Measurements from ENCODE around the gene ANO4. TPM values are rescaled to one million over a fixed set of nuclear protein-coding genes. Genes with fewer than 3 reads are reported as not detected.

Gene ANO4
- total RNA-seq, 1 donor from 2014 or later: not detected

DNA sequence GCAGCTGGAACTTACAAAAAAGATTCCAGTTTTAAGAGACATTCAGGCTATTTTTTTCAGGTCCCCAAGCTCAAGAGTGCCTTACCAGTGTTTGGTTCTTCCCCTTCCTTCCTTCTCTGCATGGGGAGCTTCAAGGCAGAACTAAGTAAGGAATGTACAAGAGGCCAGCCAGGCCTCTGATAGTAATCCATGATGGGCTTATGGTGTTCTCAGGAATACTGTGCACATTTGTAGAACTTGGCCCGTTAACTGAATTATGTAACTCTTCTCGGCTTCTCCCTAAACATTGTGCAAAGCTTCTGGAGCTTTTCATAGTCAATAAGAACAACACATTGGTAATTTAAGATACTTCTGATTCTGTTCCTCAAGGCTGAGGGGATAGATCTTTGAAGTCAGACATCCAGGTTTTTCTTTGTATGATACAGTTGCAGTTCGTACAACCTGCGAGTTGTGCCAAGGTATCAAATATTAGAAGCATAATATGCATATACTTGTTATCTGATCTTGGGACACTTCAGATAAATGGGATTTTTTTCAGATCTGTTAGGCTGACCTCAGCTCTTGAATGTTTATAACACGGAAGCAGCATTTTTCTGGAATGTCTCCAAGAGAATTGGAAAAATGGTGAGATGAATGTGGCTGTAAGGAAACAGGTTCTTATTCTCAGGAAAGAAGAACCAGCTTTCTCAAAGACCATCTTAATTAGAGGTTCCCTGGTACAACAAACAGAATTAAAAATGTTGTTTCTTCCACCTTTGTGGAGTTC, 148.6 kb downstream of the ANO4 start:
- intact Hi-C loops (cut with micrococcal nuclease): no loop called here

DNA sequence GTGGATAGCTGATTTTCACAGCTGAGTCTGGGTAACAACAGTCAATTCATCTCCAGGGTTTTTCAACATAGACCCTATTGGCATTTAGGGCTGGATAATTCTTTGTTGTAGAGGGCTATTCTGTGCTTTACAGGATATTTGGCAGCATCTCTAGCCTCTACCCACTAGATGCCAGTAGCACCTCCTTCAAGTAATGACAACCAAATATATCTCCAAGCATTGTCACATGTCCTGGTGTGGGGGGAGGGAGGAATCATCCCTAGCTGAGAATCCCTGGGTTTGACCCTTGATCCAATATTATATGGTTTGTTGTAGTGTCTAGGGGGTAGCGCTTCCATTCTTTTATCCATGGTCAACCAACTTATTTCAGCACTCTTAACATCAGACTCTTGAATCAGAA, 157.2 kb downstream of the ANO4 start:
- intact Hi-C loops (cut with micrococcal nuclease): no loop called here

DNA sequence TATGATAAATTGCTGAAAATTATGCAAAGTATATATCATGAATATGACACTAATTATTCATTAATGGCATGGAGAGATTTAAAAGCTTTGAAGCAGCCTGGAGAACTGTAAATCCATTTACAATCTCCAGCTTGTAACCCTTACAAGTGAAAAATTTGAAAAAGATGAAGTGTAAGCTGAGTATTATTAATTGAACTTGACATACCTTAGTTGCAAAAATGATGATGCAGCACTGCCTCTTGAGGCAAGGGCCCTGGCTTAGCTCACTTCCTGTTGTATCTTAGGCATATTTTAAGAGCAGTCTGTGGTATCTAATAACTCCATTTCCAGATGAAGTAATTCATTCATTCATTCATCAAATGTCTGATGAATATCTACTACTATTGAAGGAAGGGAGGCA, 158.6 kb downstream of the ANO4 start:
- intact Hi-C loops (cut with micrococcal nuclease): no loop called here

GRCh38 chr12:100953677-100954076, 159.1 kb downstream of the ANO4 start:
- intact Hi-C loops (cut with micrococcal nuclease): no loop called here

GRCh38 chr12:100954118-100954517, 159.5 kb downstream of the ANO4 start:
- intact Hi-C loops (cut with micrococcal nuclease): no loop called here

- intact Hi-C loops (cut with micrococcal nuclease): no loop called here
Observed at GRCh38 chr12:100955139-100955538, 160.6 kb downstream of the ANO4 start.

- intact Hi-C loops (cut with micrococcal nuclease): no loop called here
Observed at GRCh38 chr12:100956311-100956852, 161.8 kb downstream of the ANO4 start.

DNA sequence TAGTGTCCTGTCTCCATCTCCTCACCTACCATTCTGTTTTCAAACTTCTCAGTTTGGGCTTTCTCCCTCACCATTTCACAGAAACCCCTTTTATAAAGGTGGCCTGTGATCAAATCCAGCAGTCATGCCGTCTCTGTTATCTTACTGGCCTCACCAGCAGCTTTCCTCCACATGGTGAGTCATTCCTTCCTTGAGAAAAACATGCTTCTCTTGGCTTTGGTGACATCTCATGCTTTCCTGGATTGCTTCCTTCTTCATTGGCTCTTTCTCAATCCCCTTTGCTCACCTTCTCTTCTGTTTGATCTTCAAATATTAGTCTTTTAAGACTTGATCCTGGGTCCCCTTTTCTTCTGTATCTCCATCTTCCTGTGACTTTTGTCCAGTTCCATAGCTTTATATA, 164.9 kb downstream of the ANO4 start:
- intact Hi-C loops (cut with micrococcal nuclease): no loop called here

DNA sequence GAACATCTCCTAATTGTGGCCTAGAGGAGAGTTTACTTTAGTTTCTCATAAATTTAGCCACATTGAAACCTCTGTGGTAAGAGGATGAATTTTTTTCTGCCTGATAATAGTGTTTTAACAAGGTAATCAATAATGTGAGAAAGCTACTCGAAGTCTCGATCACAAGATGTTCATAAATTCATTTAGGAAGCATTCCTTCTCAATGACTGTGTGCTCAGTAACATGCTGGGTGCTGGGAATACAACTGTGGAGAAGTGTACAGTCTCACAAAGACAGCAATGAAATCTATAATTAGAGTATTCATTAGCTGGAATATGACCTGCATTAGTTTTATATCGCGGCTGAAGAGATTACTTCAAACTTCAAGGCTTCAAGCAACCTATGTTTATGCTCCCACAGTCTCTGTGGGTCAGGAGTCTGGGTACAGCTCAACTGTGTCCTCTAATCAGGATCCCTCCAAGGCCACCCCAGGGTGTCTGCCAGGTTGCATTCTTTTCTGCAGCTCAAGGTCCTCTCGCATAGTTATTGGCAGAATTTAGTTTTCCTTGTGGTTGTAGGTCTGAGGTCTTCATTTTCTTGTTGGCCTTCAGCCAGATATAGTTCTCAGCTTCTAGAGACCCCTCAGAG, 167.6 kb downstream of the ANO4 start:
- intact Hi-C loops (cut with micrococcal nuclease): no loop called here

GRCh38 chr12:100963381-100963780, 168.8 kb downstream of the ANO4 start:
- intact Hi-C loops (cut with micrococcal nuclease): no loop called here

GRCh38 chr12:100964028-100964427, 169.5 kb downstream of the ANO4 start:
- intact Hi-C loops (cut with micrococcal nuclease): no loop called here

- intact Hi-C loops (cut with micrococcal nuclease): no loop called here
Observed at GRCh38 chr12:100967189-100967588, 172.6 kb downstream of the ANO4 start.

DNA sequence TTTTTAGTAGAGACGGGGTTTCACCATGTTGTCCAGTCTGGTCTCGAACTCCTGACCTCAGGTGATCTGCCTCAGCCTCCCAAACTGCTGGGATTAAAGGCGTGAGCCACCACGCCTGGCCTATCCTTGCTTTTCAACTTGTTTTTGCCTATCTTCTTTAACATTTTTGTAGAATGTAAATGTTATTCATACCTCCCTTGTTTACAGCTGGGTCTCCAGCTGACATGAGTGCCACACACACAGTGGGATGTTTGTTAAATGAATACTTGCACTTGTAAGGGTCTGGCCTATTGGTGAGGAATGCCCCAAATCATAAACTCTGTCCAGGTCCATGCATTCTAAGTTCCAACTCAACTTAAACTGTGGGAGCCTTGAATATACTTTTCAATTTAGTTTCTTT, 176.3 kb downstream of the ANO4 start:
- intact Hi-C loops (cut with micrococcal nuclease): no loop called here

- intact Hi-C loops (cut with micrococcal nuclease): no loop called here
Observed at GRCh38 chr12:100972121-100972520, 177.5 kb downstream of the ANO4 start.

GRCh38 chr12:100974341-100974740, 179.8 kb downstream of the ANO4 start:
- intact Hi-C loops (cut with micrococcal nuclease): no loop called here

- intact Hi-C loops (cut with micrococcal nuclease): no loop called here
Observed at GRCh38 chr12:100974747-100975146, 180.2 kb downstream of the ANO4 start.

DNA sequence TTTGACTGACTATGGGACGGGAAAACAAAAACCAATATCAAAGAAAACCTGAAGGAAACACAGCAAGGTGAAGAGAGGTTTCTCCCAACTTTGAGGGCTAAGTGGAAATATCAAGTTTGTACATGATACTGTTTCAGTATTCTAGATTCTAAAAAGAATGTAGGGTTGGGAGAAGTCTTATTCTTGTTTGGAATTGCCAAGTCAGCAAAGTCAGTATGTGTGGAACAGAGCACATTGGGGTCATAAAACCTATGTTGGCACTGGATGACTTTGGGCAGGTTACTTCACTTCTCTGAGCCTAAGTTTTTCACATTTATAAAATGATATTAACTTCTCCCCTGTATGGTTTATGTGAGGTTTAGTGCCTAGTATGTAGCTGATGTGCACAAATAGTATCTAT, 182.2 kb downstream of the ANO4 start:
- intact Hi-C loops (cut with micrococcal nuclease): no loop called here

- intact Hi-C loops (cut with micrococcal nuclease): no loop called here
Observed at GRCh38 chr12:100980856-100981255, 186.3 kb downstream of the ANO4 start.

DNA sequence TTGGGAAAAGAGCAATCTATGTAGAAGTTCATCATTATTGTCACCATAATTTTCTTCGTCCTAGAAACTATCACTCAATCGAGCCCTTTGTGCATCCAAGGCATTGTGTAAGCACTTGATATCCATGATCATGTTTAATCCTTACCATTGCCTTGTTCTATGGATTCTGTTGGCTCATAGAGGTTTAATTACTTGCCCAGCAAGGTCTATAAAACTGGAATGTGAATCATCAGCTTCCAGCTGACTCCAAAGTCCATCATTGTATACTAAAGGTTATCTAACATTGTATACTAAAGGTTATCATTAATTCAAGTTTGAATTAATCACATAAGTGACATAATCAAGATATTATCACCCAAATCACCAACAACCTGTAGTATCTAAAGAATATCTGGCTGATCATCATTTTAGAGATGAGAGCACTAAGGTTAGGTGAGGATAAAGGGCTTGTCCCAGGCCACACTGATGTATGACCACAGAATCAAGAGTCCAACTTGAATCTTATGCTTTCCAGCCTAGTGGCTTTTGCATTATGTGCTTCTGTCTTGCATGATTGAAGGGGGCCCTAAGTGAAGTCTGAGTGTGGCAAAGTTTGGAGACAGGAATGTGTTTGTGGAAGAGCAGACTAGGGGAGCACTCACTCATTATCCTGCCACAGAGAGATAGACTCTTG, 188.1 kb downstream of the ANO4 start:
- intact Hi-C loops (cut with micrococcal nuclease): no loop called here

GRCh38 chr12:100984796-100985195, 190.2 kb downstream of the ANO4 start:
- intact Hi-C loops (cut with micrococcal nuclease): no loop called here

GRCh38 chr12:100986595-100987547, 192.3 kb downstream of the ANO4 start:
- intact Hi-C loops (cut with micrococcal nuclease): no loop called here
